IMR-90 (cell line): ENCODE measurements around the gene ATP6AP1. TPM values are rescaled to one million over a fixed set of nuclear protein-coding genes. Genes with fewer than 3 reads are reported as not detected.

ENCODE experiments used
- ATAC-seq: fragments of 200-7000 bp; cut with Tn5 transposase; 2 replicates; pipeline ENCODE4 v1.9.1; 2020; ENCODE audit warnings: low read depth, mild to moderate bottlenecking, moderate library complexity
- BruUV-seq: library from RNA; stranded (reverse); fragments of 400-500 nt; replicated peaks from 2 replicates; lab custom pipeline; 2021; lab: Mats Ljungman, UMichigan
- CTCF ChIA-PET: fragments of 300-600 bp; formaldehyde crosslinking; extraction: SDS; loops from one replicate; lab custom pipeline; 2021; ENCODE audit warnings: antibody characterized with exemption; lab: Yijun Ruan, JAX
- POLR2A ChIA-PET: fragments of 300-600 bp; sonication (Branson Sonifier 250); formaldehyde crosslinking; loops from one replicate; lab custom pipeline; 2022; ENCODE audit warnings: antibody characterized with exemption; ENCODE audit not compliant: unreplicated experiment; lab: Charles Lee
- DNase-seq: peaks from one replicate; pipeline ENCODE4 v3.0.0; 2013
- H2AFZ ChIP-seq: replicated peaks from 2 replicates; pipeline ENCODE3; 2013; ENCODE audit warnings: low read length, mild to moderate bottlenecking; ENCODE audit not compliant: poor library complexity
- H2AK5ac ChIP-seq: 2 replicates; pipeline ENCODE4 v1.6.1; 2013; ENCODE audit warnings: low read depth, low read length, inconsistent platforms
- H2AK9ac ChIP-seq: replicated peaks from 2 replicates; pipeline ENCODE3; 2013; ENCODE audit warnings: mild to moderate bottlenecking, low read depth, low read length, moderate library complexity; ENCODE audit not compliant: poor library complexity
- H2BK120ac ChIP-seq: 2 replicates; pipeline ENCODE4 v1.6.1; 2013; ENCODE audit warnings: low read depth, low read length, inconsistent platforms
- H2BK15ac ChIP-seq: 3 replicates; pipeline ENCODE4 v1.6.1; 2013; ENCODE audit warnings: low read depth, low read length, inconsistent platforms
- H2BK20ac ChIP-seq: 2 replicates; pipeline ENCODE4 v1.6.1; 2013; ENCODE audit warnings: low read depth, mild to moderate bottlenecking, inconsistent platforms, low read length, moderate library complexity
- H2BK5ac ChIP-seq: 2 replicates; pipeline ENCODE4 v1.6.1; 2013; ENCODE audit warnings: mild to moderate bottlenecking, low read depth, low read length, inconsistent platforms; ENCODE audit not compliant: poor library complexity, severe bottlenecking
- H3K14ac ChIP-seq: replicated peaks from 2 replicates; pipeline ENCODE4 v1.6.1; 2013; ENCODE audit warnings: low read depth, low read length, inconsistent platforms
- H3K18ac ChIP-seq: 2 replicates; pipeline ENCODE4 v1.6.1; 2013; ENCODE audit warnings: low read depth, low read length, control low read depth
- H3K23ac ChIP-seq: 2 replicates; pipeline ENCODE4 v1.6.1; 2013; ENCODE audit warnings: low read depth, low read length, inconsistent platforms
- H3K27ac ChIP-seq: 2 replicates; pipeline ENCODE4 v1.5.1; 2013; ENCODE audit warnings: mild to moderate bottlenecking, control low read depth, low read length; ENCODE audit not compliant: insufficient read depth
- H3K27me3 ChIP-seq: 2 replicates; pipeline ENCODE4 v1.6.1; 2013; ENCODE audit warnings: low read length; ENCODE audit not compliant: control insufficient read depth, insufficient read depth
- H3K36me3 ChIP-seq: 2 replicates; pipeline ENCODE4 v1.6.1; 2013; ENCODE audit warnings: low read length, mixed read lengths; ENCODE audit not compliant: control insufficient read depth, insufficient read depth
- H3K4ac ChIP-seq: 2 replicates; pipeline ENCODE4 v1.6.1; 2013; ENCODE audit warnings: low read depth, low read length, inconsistent platforms
- H3K4me1 ChIP-seq: 2 replicates; pipeline ENCODE4 v1.6.1; 2013; ENCODE audit warnings: low read length, mixed read lengths; ENCODE audit not compliant: control insufficient read depth, insufficient read depth
- H3K4me2 ChIP-seq: 2 replicates; pipeline ENCODE4 v1.6.1; 2013; ENCODE audit warnings: low read depth, mild to moderate bottlenecking, control low read depth, low read length, moderate library complexity
- H3K4me3 ChIP-seq: 2 replicates; pipeline ENCODE4 v1.5.1; 2013; ENCODE audit warnings: low read depth, mild to moderate bottlenecking, control low read depth, low read length, moderate library complexity; ENCODE audit not compliant: insufficient read depth
- H3K56ac ChIP-seq: 2 replicates; pipeline ENCODE4 v1.6.1; 2013; ENCODE audit warnings: low read length, inconsistent platforms; ENCODE audit not compliant: insufficient read depth; ENCODE audit errors: extremely low read depth
- H3K79me1 ChIP-seq, 2 experiments: 2 replicates each; pipeline ENCODE4 v1.6.1; 2013; ENCODE audit warnings: low read length in 2 of 2, inconsistent platforms in 1 of 2, low read depth in 1 of 2
- H3K9ac ChIP-seq: 2 replicates; pipeline ENCODE4 v1.6.1; 2013; ENCODE audit warnings: low read depth, low read length, control low read depth
- H3K9me1 ChIP-seq: 2 replicates; pipeline ENCODE4 v1.6.1; 2013; ENCODE audit warnings: low read length, inconsistent platforms; ENCODE audit not compliant: insufficient read depth
- H3K9me3 ChIP-seq: 2 replicates; pipeline ENCODE4 v1.6.1; 2013; ENCODE audit warnings: low read length; ENCODE audit not compliant: control insufficient read depth, insufficient read depth
- H4K20me1 ChIP-seq: 2 replicates; pipeline ENCODE4 v1.6.1; 2013; ENCODE audit warnings: low read length, inconsistent platforms; ENCODE audit not compliant: insufficient read depth
- H4K5ac ChIP-seq: 2 replicates; pipeline ENCODE4 v1.6.1; 2013; ENCODE audit warnings: mild to moderate bottlenecking, low read depth, low read length, control low read depth
- H4K8ac ChIP-seq, 2 experiments: 2 replicates each; pipeline ENCODE4 v1.6.1; 2013; ENCODE audit warnings: low read depth in 2 of 2, low read length in 2 of 2, control low read depth in 1 of 2, inconsistent platforms in 1 of 2
- H4K91ac ChIP-seq: 2 replicates; pipeline ENCODE4 v1.6.1; 2013; ENCODE audit warnings: low read depth, low read length, inconsistent platforms; ENCODE audit not compliant: insufficient read depth
- BHLHE40 ChIP-seq: fragments of 150-350 bp; IDR thresholded peaks from 2 replicates; pipeline ENCODE4 v1.6.1; 2016; ENCODE audit warnings: mild to moderate bottlenecking, low read depth, low read length
- CEBPB ChIP-seq: IDR thresholded peaks from 2 replicates; pipeline ENCODE4 v1.6.1; 2012; ENCODE audit warnings: low read depth, low read length, improper control_type of control experiment
- CHD1 ChIP-seq: IDR thresholded peaks from 2 replicates; pipeline ENCODE4 v1.6.1; 2012; ENCODE audit warnings: low read depth, low read length, improper control_type of control experiment
- MAFK ChIP-seq: IDR thresholded peaks from 2 replicates; pipeline ENCODE4 v1.6.1; 2012; ENCODE audit warnings: low read depth, low read length, improper control_type of control experiment
- MAZ ChIP-seq: IDR thresholded peaks from 2 replicates; pipeline ENCODE4 v1.6.1; 2012; ENCODE audit warnings: low read depth, mild to moderate bottlenecking, low read length, improper control_type of control experiment, moderate library complexity, borderline replicate concordance
- MXI1 ChIP-seq: IDR thresholded peaks from 2 replicates; pipeline ENCODE4 v1.6.1; 2012; ENCODE audit warnings: low read depth, mild to moderate bottlenecking, low read length, moderate library complexity, borderline replicate concordance
- NFE2L2 ChIP-seq: fragments of 150-350 bp; IDR thresholded peaks from 2 replicates; pipeline ENCODE4 v1.6.1; 2016; ENCODE audit warnings: low read depth, mild to moderate bottlenecking, low read length
- POLR2A ChIP-seq: IDR thresholded peaks from 2 replicates; pipeline ENCODE4 v1.6.1; 2012; ENCODE audit warnings: mild to moderate bottlenecking, low read depth, low read length
- RAD21 ChIP-seq: IDR thresholded peaks from 2 replicates; pipeline ENCODE4 v1.6.1; 2012; ENCODE audit warnings: low read length, improper control_type of control experiment
- RCOR1 ChIP-seq: IDR thresholded peaks from 2 replicates; pipeline ENCODE4 v1.6.1; 2012; ENCODE audit warnings: mild to moderate bottlenecking, low read length, improper control_type of control experiment; ENCODE audit not compliant: insufficient replicate concordance
- RFX5 ChIP-seq: IDR thresholded peaks from 2 replicates; pipeline ENCODE4 v1.8.0; 2012; ENCODE audit warnings: low read depth, mild to moderate bottlenecking, low read length, moderate library complexity
- SMC3 ChIP-seq: fragments of 150-350 bp; IDR thresholded peaks from 2 replicates; pipeline ENCODE4 v1.6.1; 2016; ENCODE audit warnings: low read depth, mild to moderate bottlenecking, antibody characterized with exemption, low read length, moderate library complexity
- WGBS, 2 experiments: methylation state at CpG; one replicate each; pipeline versions ENCODE4 v1.1.5 to v1.1.7; 2013; ENCODE audit warnings: missing lambda C conversion rate in 2 of 2; ENCODE audit not compliant: insufficient read length in 1 of 2; ENCODE audit errors: extremely low coverage in 2 of 2; 5-methylcytosine and 5-hydroxymethylcytosine counted together
- dilution Hi-C: fragments of 300-500 bp; cut with HindIII; formaldehyde crosslinking; loops from one replicate; pipeline ENCODE4 v1.14.3; 2018; ENCODE audit warnings: low sequenced_read_pairs; ENCODE audit not compliant: unreplicated experiment
- in situ Hi-C: fragments of 300-500 bp; cut with MboI; formaldehyde crosslinking; loops from 3 replicates; pipeline ENCODE4 v1.14.3; 2019; ENCODE audit warnings: low sequenced_read_pairs, inconsistent platforms, mixed read lengths
- intact Hi-C: fragments of 100-400 bp; cut with micrococcal nuclease; formaldehyde crosslinking; loops from 2 replicates; pipeline ENCODE4 v1.10.0; 2022
- polyA plus RNA-seq, 3 experiments: library from polyadenylated mRNA; depleted of rRNA; stranded (reverse); fragments of >200 nt; gene quantifications; 2 replicates each; pipeline ENCODE4 v1.2.3, GENCODE V29; 2012; ENCODE audit warnings: low replicate concordance in 1 of 3
- total RNA-seq: library from RNA; depleted of rRNA; stranded (reverse); fragments of >200 nt; gene quantifications from 2 replicates; pipeline ENCODE4 v1.2.3, GENCODE V29; 2012
- TF ChIP-seq, protein P1 (sequence below): fragments of 150-350 bp; IDR thresholded peaks from 2 replicates; pipeline ENCODE4 v1.6.1; 2016; ENCODE audit warnings: low read depth, mild to moderate bottlenecking, low read length, moderate library complexity, borderline replicate concordance
- TF ChIP-seq, protein P2 (sequence below): fragments of 150-350 bp; IDR thresholded peaks from 2 replicates; pipeline ENCODE4 v1.6.1; 2017; ENCODE audit warnings: mild to moderate bottlenecking, antibody characterized with exemption, low read length, low read depth
- TF ChIP-seq, protein P3 (sequence below): conservative IDR thresholded peaks from 2 replicates; pipeline ENCODE4 v1.5.1; 2012; ENCODE audit warnings: mild to moderate bottlenecking, low read depth, low read length, improper control_type of control experiment

The ATP6AP1 gene
- total and polyA plus RNA-seq, 2 of the 4 experiments (the other 2 are of a cell fraction), result 13.8 to 96.7 TPM

DNA sequence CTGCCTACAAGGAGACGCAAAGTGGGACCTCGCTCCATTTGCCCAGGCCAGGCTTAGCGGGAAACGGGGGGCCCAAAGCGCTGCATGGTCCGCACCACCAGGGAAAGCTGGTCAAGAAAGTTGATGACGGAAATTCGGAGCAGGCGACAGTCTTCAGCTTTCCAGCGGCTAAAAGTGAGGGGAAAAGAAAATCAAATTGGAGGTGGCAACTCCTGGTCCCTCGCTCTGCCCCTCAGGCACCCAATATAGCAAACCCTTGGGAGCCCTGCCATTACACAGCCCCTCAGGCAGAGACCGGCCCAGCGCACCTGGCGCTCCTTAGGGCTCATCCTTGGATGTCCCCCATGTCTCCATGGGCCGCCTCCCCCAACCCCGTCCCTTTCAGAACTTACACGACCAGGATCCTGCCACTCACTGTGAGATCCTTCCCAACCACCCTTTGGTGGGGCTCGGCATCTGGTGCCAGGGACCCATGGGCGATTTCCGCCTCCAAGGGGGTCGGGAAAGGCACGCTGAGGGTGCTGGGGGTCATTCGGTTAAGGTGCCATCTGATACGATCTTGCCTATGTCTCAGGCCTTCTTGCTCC is 49.5 kb downstream of the ATP6AP1 start:
- dilution Hi-C loops, result no loop called here
- WGBS, 2 experiments, result 50% methylated on average over 8 of the region's 24 CpGs; no CpG with 5 or more reads in 1 of the 2 experiments
- no peak overlapping the region for H3K56ac ChIP-seq
- H3K4ac ChIP-seq, result peak overlapping the region; percentile 24
- no peaks in the 10 kb centered on the region; a peak in 1 of 4 replicates for H3K79me1 ChIP-seq
- BruUV-seq, result no TSS peak
- H3K9ac ChIP-seq, result peak overlapping the region; percentile 88
- no peaks in the 10 kb centered on the region; the same call in 1 of the 2 replicates for H4K20me1 ChIP-seq
- peak overlapping the region; percentile 80; the same call in 1 of the 2 replicates for H3K23ac ChIP-seq
- H2BK15ac ChIP-seq, result no peak overlapping the region
- DNase-seq (no peak), ATAC-seq (peak; percentile 1; the same call in 1 of the 2 replicates)
- H3K4me3 ChIP-seq, result peak overlapping the region; percentile 52
- CTCF ChIA-PET, result no interaction called here
- H3K27ac ChIP-seq, result peak overlapping the region; percentile 78
- no peaks in the 10 kb centered on the region for H3K27me3 ChIP-seq
- H2AK5ac ChIP-seq, result peak overlapping the region; percentile 43
- H3K18ac ChIP-seq, result 0 out of 2 replicates have a peak overlapping the region, but pooled peaks have one; percentile 14
- in situ Hi-C loops, result no loop called here
- H2BK120ac ChIP-seq, result no peak overlapping the region
- no peak overlapping the region for H4K91ac ChIP-seq
- H2BK5ac ChIP-seq, result peak overlapping the region; percentile 18
- 0 out of 4 replicates have a peak overlapping the region, but pooled peaks of 1 of the 2 experiments have one; percentile 69 for H4K8ac ChIP-seq
- H3K14ac ChIP-seq, result peak overlapping the region; percentile 44
- H2AK9ac ChIP-seq, result peak overlapping the region; percentile 44
- POLR2A ChIA-PET, result interaction anchor here (0.8 kb wide), 2 partner anchors 13 to 80 kb away, joined by 3 read pairs; no protein-coding TSS in a partner anchor
- intact Hi-C loops, result no loop called here
- H3K36me3 ChIP-seq, result peaks cover 5% of the 10 kb centered on the region; the same call in 1 of the 2 replicates
- no peaks in the 10 kb centered on the region for H3K9me1 ChIP-seq
- no peak overlapping the region for H4K5ac ChIP-seq
- H3K4me2 ChIP-seq, result peak overlapping the region; percentile 91
- no peak overlapping the region for H2BK20ac ChIP-seq
- no peaks in the 10 kb centered on the region for H3K4me1 ChIP-seq
- peak overlapping the region; percentile 93 for H2AFZ ChIP-seq
- no peaks in the 10 kb centered on the region; the same call in 1 of the 2 replicates for H3K9me3 ChIP-seq
- TF ChIP-seq MXI1, result no peak
- TF ChIP-seq SMC3, result no peak
- no peak for TF ChIP-seq CEBPB
- TF ChIP-seq, protein P1, sequence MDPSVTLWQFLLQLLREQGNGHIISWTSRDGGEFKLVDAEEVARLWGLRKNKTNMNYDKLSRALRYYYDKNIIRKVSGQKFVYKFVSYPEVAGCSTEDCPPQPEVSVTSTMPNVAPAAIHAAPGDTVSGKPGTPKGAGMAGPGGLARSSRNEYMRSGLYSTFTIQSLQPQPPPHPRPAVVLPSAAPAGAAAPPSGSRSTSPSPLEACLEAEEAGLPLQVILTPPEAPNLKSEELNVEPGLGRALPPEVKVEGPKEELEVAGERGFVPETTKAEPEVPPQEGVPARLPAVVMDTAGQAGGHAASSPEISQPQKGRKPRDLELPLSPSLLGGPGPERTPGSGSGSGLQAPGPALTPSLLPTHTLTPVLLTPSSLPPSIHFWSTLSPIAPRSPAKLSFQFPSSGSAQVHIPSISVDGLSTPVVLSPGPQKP, result no peak
- TF ChIP-seq NFE2L2, result no peak
- TF ChIP-seq MAZ, result no peak
- no peak for TF ChIP-seq CHD1
- TF ChIP-seq POLR2A, result no peak
- no peak for TF ChIP-seq RAD21
- no peak for TF ChIP-seq MAFK
- TF ChIP-seq BHLHE40, result no peak
- TF ChIP-seq, protein P2, sequence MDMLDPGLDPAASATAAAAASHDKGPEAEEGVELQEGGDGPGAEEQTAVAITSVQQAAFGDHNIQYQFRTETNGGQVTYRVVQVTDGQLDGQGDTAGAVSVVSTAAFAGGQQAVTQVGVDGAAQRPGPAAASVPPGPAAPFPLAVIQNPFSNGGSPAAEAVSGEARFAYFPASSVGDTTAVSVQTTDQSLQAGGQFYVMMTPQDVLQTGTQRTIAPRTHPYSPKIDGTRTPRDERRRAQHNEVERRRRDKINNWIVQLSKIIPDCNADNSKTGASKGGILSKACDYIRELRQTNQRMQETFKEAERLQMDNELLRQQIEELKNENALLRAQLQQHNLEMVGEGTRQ, result no peak
- TF ChIP-seq, protein P3, sequence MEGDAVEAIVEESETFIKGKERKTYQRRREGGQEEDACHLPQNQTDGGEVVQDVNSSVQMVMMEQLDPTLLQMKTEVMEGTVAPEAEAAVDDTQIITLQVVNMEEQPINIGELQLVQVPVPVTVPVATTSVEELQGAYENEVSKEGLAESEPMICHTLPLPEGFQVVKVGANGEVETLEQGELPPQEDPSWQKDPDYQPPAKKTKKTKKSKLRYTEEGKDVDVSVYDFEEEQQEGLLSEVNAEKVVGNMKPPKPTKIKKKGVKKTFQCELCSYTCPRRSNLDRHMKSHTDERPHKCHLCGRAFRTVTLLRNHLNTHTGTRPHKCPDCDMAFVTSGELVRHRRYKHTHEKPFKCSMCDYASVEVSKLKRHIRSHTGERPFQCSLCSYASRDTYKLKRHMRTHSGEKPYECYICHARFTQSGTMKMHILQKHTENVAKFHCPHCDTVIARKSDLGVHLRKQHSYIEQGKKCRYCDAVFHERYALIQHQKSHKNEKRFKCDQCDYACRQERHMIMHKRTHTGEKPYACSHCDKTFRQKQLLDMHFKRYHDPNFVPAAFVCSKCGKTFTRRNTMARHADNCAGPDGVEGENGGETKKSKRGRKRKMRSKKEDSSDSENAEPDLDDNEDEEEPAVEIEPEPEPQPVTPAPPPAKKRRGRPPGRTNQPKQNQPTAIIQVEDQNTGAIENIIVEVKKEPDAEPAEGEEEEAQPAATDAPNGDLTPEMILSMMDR, result no peak
- TF ChIP-seq RCOR1, result no peak
- TF ChIP-seq RFX5, result no peak
